ENCODE measurements around the gene ZNF514.

GRCh38 chr2:95109260-95109659 is 50.4 kb downstream of the ZNF514 start:
- TF ChIP-seq EP300 (IDR thresholded peaks at IDR 0.05; ENCODE audit: borderline replicate concordance) (no peak), TEAD4 (IDR thresholded peaks at IDR 0.05) (no peak), CEBPB (IDR thresholded peaks at IDR 0.05) (no peak), MAX (IDR thresholded peaks at IDR 0.05) (no peak), ZBTB7A (IDR thresholded peaks at IDR 0.05; ENCODE audit: low read depth) (no peak), YY1 (IDR thresholded peaks at IDR 0.05; ENCODE audit: low read depth) (no peak), NFIC (IDR thresholded peaks at IDR 0.05) (no peak), TAF1 (IDR thresholded peaks at IDR 0.05; ENCODE audit: low read depth) (no peak), RAD21 (IDR thresholded peaks at IDR 0.05; ENCODE audit: low read depth) (no peak), EGR1 (IDR thresholded peaks at IDR 0.05) (no peak)
- TF ChIP-seq, protein P1, sequence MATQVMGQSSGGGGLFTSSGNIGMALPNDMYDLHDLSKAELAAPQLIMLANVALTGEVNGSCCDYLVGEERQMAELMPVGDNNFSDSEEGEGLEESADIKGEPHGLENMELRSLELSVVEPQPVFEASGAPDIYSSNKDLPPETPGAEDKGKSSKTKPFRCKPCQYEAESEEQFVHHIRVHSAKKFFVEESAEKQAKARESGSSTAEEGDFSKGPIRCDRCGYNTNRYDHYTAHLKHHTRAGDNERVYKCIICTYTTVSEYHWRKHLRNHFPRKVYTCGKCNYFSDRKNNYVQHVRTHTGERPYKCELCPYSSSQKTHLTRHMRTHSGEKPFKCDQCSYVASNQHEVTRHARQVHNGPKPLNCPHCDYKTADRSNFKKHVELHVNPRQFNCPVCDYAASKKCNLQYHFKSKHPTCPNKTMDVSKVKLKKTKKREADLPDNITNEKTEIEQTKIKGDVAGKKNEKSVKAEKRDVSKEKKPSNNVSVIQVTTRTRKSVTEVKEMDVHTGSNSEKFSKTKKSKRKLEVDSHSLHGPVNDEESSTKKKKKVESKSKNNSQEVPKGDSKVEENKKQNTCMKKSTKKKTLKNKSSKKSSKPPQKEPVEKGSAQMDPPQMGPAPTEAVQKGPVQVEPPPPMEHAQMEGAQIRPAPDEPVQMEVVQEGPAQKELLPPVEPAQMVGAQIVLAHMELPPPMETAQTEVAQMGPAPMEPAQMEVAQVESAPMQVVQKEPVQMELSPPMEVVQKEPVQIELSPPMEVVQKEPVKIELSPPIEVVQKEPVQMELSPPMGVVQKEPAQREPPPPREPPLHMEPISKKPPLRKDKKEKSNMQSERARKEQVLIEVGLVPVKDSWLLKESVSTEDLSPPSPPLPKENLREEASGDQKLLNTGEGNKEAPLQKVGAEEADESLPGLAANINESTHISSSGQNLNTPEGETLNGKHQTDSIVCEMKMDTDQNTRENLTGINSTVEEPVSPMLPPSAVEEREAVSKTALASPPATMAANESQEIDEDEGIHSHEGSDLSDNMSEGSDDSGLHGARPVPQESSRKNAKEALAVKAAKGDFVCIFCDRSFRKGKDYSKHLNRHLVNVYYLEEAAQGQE (IDR thresholded peaks at IDR 0.05; ENCODE audit: low read depth): no peak

Data from Ishikawa (cell line).